Measurements from ENCODE around the gene SCNN1G.

Gene SCNN1G

GRCh38 chr16:23152386-23153178, 30.0 kb upstream of the SCNN1G start:
- no peak for DNase-seq (ENCODE audit: low read depth)

GRCh38 chr16:23155445-23156049, 27.0 kb upstream of the SCNN1G start:
- no peak for DNase-seq (ENCODE audit: low read depth)

- DNase-seq (ENCODE audit: low read depth): no peak
Measured at GRCh38 chr16:23156110-23156509, 26.4 kb upstream of the SCNN1G start.

GRCh38 chr16:23156946-23157460, 25.5 kb upstream of the SCNN1G start:
- no peak for DNase-seq (ENCODE audit: low read depth)

- DNase-seq (ENCODE audit: low read depth): no peak
Measured at GRCh38 chr16:23158114-23158513, 24.4 kb upstream of the SCNN1G start.

- DNase-seq (ENCODE audit: low read depth): no peak
Measured at GRCh38 chr16:23160082-23160481, 22.5 kb upstream of the SCNN1G start.

GRCh38 chr16:23160574-23160973, 22.0 kb upstream of the SCNN1G start:
- no peak for DNase-seq (ENCODE audit: low read depth)

- DNase-seq (ENCODE audit: low read depth): no peak
Measured at GRCh38 chr16:23163921-23164320, 18.6 kb upstream of the SCNN1G start.

GRCh38 chr16:23164736-23165135, 17.8 kb upstream of the SCNN1G start:
- DNase-seq (ENCODE audit: low read depth): no peak

- DNase-seq (ENCODE audit: low read depth): no peak
Measured at GRCh38 chr16:23172583-23172982, 10.0 kb upstream of the SCNN1G start.

GRCh38 chr16:23172994-23173393, 9.6 kb upstream of the SCNN1G start:
- DNase-seq (ENCODE audit: low read depth): no peak

GRCh38 chr16:23174622-23175021, 7.9 kb upstream of the SCNN1G start:
- no peak for DNase-seq (ENCODE audit: low read depth)

- no peak for DNase-seq (ENCODE audit: low read depth)
Measured at GRCh38 chr16:23175651-23176050, 6.9 kb upstream of the SCNN1G start.

GRCh38 chr16:23181506-23181905, 1.0 kb upstream of the SCNN1G start:
- no peak for DNase-seq (ENCODE audit: low read depth)

- peak; percentile 37 for DNase-seq (ENCODE audit: low read depth)
Measured at GRCh38 chr16:23182206-23182678, 303 bp upstream of the SCNN1G start.

GRCh38 chr16:23183543-23183862, 958 bp downstream of the SCNN1G start:
- no peak for DNase-seq (ENCODE audit: low read depth)

- DNase-seq (ENCODE audit: low read depth): no peak
Measured at GRCh38 chr16:23185656-23186055, 3.1 kb downstream of the SCNN1G start.

- no peak for DNase-seq (ENCODE audit: low read depth)
Measured at GRCh38 chr16:23186171-23186570, 3.6 kb downstream of the SCNN1G start.

- no peak for DNase-seq (ENCODE audit: low read depth)
Measured at GRCh38 chr16:23187341-23187740, 4.8 kb downstream of the SCNN1G start.

GRCh38 chr16:23188911-23189310, 6.4 kb downstream of the SCNN1G start:
- no peak for DNase-seq (ENCODE audit: low read depth)

- DNase-seq (ENCODE audit: low read depth): no peak
Measured at GRCh38 chr16:23194497-23195221, 12.1 kb downstream of the SCNN1G start.

- DNase-seq (ENCODE audit: low read depth): no peak
Measured at GRCh38 chr16:23195366-23195978, 12.9 kb downstream of the SCNN1G start.
